Osteoblast (primary cell): ENCODE measurements around the gene UMODL1. TPM values are rescaled to one million over a fixed set of nuclear protein-coding genes. Genes with fewer than 3 reads are reported as not detected.

Experiments
- DNase-seq: peaks from one replicate; pipeline ENCODE4 v3.0.0; 2011; ENCODE audit warnings: low spot score, mixed read lengths; ENCODE audit not compliant: insufficient read length; ENCODE audit errors: missing footprints
- H2AFZ ChIP-seq: 2 replicates; pipeline ENCODE4 v1.6.0; 2011; ENCODE audit warnings: mild to moderate bottlenecking, low read length
- H3K27ac ChIP-seq: 2 replicates; pipeline ENCODE4 v1.5.1; 2011; ENCODE audit warnings: mild to moderate bottlenecking, low read depth, low read length, moderate library complexity
- H3K27me3 ChIP-seq: 2 replicates; pipeline ENCODE4 v1.6.0; 2012; ENCODE audit warnings: mild to moderate bottlenecking, control low read depth, inconsistent platforms, low read length, moderate library complexity; ENCODE audit not compliant: insufficient read depth
- H3K36me3 ChIP-seq: 2 replicates; pipeline ENCODE4 v1.5.1; 2011; ENCODE audit warnings: mild to moderate bottlenecking, low read length, control low read depth, moderate library complexity; ENCODE audit not compliant: insufficient read depth
- H3K4me1 ChIP-seq: 2 replicates; pipeline ENCODE4 v1.5.1; 2011; ENCODE audit warnings: mild to moderate bottlenecking, low read length, control low read depth, moderate library complexity; ENCODE audit not compliant: insufficient read depth
- H3K4me2 ChIP-seq: 2 replicates; pipeline ENCODE4 v1.6.0; 2011; ENCODE audit warnings: mild to moderate bottlenecking, low read length; ENCODE audit not compliant: insufficient read depth
- H3K4me3 ChIP-seq: fragments of 200-600 bp; sonication (generic); 3 replicates; pipeline ENCODE4 v1.5.1; 2012; ENCODE audit warnings: mild to moderate bottlenecking, low read length, inconsistent platforms; ENCODE audit not compliant: insufficient read depth
- H3K79me2 ChIP-seq: 2 replicates; pipeline ENCODE4 v1.6.0; 2012; ENCODE audit warnings: mild to moderate bottlenecking, low read length, control low read depth, inconsistent platforms; ENCODE audit not compliant: insufficient read depth
- H3K9me3 ChIP-seq: 2 replicates; pipeline ENCODE4 v1.5.1; 2011; ENCODE audit warnings: low read depth, low read length, control low read depth
- H4K20me1 ChIP-seq: 2 replicates; pipeline ENCODE4 v1.6.0; 2012; ENCODE audit warnings: mild to moderate bottlenecking, low read length, control low read depth; ENCODE audit not compliant: insufficient read depth
- total RNA-seq: library from RNA; depleted of rRNA; stranded (reverse); fragments of >200 nt; gene quantifications from 2 replicates; pipeline ENCODE4 v1.2.3, GENCODE V29; 2012
- TF ChIP-seq, protein P1 (sequence below): IDR thresholded peaks from 2 replicates; pipeline ENCODE4 v1.5.1; 2011; ENCODE audit warnings: mild to moderate bottlenecking, low read depth, low read length, moderate library complexity; ENCODE audit errors: extremely low read depth

The UMODL1 gene
- total RNA-seq, 1 donor = not detected

DNA sequence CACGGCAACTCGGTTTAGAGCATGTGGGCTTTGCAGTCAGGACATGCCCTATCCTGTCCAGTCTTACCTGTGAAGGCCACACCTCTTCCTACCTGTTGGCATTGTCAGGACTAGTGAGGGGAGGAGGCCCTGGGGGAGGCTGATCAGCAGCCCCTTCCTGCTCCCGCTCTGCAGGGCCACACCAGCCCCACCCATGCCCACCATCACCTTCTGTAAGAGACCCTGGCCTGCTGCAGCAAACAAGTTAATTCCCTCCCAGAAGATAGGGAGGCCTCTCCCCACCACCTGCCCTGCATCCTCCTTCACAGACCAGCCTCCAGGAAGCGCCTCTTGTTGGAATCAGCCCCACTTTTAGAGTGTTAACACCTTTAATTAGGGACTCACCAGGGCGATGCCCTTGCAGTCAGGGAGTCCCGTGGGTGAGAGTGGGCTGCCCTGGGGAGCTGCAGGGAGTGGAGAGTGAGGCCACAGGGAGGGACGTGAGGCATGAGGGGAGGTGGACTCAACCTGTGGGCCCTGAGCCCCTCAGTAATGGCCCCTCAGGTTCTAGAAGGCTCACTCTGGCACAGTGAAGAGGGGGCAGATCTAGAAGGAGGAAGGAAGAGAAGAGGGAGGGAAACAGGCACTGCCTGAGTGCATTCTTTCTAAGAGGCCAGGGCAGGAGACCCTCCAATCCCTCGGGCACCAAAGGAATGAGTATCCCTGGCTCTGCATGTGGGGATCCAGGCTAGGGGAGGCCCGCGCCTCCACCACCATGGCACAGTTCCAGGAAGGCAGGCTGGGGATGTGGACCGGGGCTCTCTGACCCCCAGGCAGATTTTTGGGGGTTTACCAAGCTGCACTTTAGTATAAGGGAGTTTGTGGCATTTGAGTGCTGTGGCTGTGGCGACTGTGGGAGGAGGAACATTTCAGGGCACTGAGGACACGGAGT lies 8.2 kb downstream of the UMODL1 start:
- Histone ChIP-seq H3K27me3 (peaks cover 18% of the 10 kb centered on the region), H3K79me2 (no peaks in the 10 kb centered on the region), H2AFZ (no peak overlapping the region), H3K4me3 (no peak overlapping the region), H3K9me3 (no peaks in the 10 kb centered on the region), H4K20me1 (no peaks in the 10 kb centered on the region), H3K4me2 (no peak overlapping the region), H3K4me1 (peaks cover 8% of the 10 kb centered on the region), H3K36me3 (no peaks in the 10 kb centered on the region), H3K27ac (no peak overlapping the region)
- peak; percentile 68 for DNase-seq
- TF ChIP-seq, protein P1, sequence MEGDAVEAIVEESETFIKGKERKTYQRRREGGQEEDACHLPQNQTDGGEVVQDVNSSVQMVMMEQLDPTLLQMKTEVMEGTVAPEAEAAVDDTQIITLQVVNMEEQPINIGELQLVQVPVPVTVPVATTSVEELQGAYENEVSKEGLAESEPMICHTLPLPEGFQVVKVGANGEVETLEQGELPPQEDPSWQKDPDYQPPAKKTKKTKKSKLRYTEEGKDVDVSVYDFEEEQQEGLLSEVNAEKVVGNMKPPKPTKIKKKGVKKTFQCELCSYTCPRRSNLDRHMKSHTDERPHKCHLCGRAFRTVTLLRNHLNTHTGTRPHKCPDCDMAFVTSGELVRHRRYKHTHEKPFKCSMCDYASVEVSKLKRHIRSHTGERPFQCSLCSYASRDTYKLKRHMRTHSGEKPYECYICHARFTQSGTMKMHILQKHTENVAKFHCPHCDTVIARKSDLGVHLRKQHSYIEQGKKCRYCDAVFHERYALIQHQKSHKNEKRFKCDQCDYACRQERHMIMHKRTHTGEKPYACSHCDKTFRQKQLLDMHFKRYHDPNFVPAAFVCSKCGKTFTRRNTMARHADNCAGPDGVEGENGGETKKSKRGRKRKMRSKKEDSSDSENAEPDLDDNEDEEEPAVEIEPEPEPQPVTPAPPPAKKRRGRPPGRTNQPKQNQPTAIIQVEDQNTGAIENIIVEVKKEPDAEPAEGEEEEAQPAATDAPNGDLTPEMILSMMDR = no peak

DNA sequence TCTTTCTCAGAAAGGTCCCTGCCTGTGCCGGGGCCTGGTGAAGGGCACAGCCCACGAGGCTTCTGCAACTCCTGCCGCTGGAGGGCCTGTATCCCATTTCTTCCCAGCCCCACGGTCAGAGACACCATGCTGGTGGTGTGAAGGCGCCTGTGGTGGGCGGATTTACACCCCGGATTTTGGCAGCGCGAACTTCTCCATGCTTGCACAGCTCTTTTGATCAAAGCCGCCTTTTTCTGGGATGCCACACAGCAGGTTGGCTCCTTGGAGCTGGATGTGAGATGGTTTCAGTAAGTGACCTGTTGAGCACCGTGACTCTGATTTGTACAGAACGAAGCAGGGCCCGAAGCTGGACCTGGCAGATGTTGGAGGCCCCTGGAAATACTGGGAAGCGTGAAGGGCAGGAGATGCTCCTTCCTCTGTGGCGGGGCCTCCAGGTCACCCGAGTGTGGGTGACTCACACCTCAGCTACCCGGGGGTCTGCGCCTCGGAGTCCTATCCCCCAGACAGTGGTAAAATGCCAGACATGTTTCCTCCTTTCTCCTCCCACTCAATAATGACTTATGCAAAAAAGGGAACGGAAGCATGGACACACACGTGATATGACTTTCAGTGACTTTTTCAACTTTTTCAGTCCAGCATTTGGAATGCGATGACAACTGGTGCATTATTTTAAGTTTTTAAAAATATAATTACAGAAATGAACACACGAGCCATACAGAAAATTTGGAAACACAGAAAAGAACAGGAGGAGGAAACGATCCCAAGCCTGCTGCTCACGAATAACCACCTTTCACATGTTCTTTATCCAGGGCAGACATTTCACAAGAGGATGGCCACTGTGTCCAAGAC lies 9.0 kb downstream of the UMODL1 start:
- DNase-seq = no peak
- Histone ChIP-seq H3K79me2 (no peaks in the 10 kb centered on the region), H3K4me1 (peaks cover 8% of the 10 kb centered on the region), H3K4me2 (no peak overlapping the region), H3K36me3 (no peaks in the 10 kb centered on the region), H2AFZ (no peak overlapping the region), H4K20me1 (no peaks in the 10 kb centered on the region), H3K27ac (peak overlapping the region; percentile 51), H3K4me3 (no peak overlapping the region), H3K27me3 (peaks cover 16% of the 10 kb centered on the region), H3K9me3 (no peaks in the 10 kb centered on the region)
- TF ChIP-seq, protein P1 = no peak

DNA sequence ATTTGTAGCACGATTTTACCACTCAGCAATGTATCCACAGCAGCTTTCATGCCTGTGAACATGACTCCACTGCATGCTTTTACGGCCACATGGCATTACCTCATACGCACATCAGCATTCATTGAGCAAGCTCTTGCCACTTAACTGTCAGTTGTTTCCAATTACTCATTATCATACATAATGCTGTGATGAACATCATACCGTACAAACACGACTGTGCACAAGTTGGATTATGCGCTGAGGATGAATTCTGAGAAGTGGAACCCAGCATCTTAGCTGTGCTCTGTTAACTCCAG lies 9.6 kb downstream of the UMODL1 start:
- H4K20me1 ChIP-seq = no peaks in the 10 kb centered on the region
- no peaks in the 10 kb centered on the region for H3K79me2 ChIP-seq
- peaks cover 8% of the 10 kb centered on the region for H3K4me1 ChIP-seq
- H3K4me2 ChIP-seq = no peak overlapping the region
- peak overlapping the region; percentile 51 for H3K27ac ChIP-seq
- TF ChIP-seq, protein P1 = no peak
- no peaks in the 10 kb centered on the region for H3K36me3 ChIP-seq
- H3K27me3 ChIP-seq = peaks cover 16% of the 10 kb centered on the region
- H3K9me3 ChIP-seq = no peaks in the 10 kb centered on the region
- H2AFZ ChIP-seq = no peak overlapping the region
- peak; percentile 95 for DNase-seq
- H3K4me3 ChIP-seq = no peak overlapping the region

DNA sequence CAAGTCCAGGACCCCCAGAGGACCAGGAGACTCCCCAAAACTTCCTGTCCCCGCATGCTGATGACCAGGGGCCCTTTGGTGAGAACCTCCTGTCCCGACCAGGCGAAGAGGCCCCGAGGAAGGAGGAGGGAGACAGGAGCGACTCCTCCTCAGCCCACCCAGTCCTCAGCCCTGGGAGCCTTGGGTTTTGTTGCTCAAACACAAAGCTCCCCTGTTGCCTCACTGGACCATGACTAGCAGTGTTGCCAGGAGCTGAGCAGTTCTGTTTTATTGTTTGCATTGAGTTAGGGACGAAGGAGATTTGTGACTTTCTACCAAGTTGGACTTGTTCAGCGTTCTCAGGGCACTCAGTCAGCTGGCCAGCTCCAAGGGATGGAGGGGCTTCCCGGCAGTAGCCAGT lies 10.0 kb downstream of the UMODL1 start:
- Histone ChIP-seq H3K4me1 (peaks cover 8% of the 10 kb centered on the region), H3K79me2 (no peaks in the 10 kb centered on the region), H2AFZ (no peak overlapping the region), H3K27me3 (peaks cover 16% of the 10 kb centered on the region), H3K27ac (peak overlapping the region; percentile 51), H3K9me3 (no peaks in the 10 kb centered on the region), H3K4me2 (no peak overlapping the region), H3K36me3 (no peaks in the 10 kb centered on the region), H4K20me1 (no peaks in the 10 kb centered on the region), H3K4me3 (no peak overlapping the region)
- TF ChIP-seq, protein P1 = no peak
- no peak for DNase-seq
